Measurements from ENCODE around the gene OR8J1. TPM values are rescaled to one million over a fixed set of nuclear protein-coding genes. Genes with fewer than 3 reads are reported as not detected.

OR8J1 gene
- total RNA-seq = not detected in 2 replicates

DNA sequence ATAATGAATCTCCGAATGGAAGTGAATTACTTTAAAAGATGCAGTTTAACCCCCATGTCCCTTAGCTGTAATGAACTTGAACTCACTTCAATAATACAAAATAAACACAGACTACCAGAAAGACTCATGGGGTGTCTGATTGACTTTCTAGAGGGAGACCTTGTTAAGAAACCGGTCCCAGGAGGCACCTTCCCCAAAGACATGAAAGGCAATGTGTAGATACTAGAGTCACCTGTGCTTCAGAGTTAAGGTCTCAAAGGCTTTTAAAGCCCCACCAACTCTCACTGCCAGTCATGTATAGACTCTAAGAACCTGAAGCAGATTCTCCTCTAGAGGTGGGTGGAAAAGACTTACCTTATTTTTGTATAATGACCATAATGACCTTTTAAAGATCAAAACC is at the start of gene OR8J1:
Gene OR8J1 (plus strand): TSS at position 301 of the 400 bp plus-strand sequence. CDS start 5,956 bp downstream, outside the sequence.

DNA sequence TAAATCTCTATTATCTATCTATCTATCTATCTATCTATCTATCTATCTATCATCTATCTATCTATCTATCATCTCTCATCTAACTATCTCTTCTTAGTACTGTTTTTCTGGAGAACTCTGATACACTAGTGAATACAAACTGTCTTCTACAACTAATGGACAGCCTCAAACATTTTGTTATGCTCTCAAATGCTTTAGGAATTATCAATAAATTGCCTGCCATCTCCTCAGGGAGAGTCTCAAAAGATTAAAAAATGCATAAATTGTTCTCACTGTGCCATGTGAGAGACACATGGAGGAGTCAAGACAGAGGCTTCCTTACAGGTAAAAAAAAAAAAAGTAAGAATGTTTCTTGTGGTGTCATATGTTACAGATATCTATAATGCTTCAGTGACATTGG is 39.2 kb upstream of the OR8J1 start, which contains the start of gene OR8K3:
Gene OR8K3 (plus strand): TSS at position 301 of the 400 bp plus-strand sequence. CDS start 3,163 bp downstream, outside the sequence.

GRCh38 chr11:56345739-56346138 is 8.4 kb upstream of the OR8J1 start, which contains the start of gene OR8K1:
Gene OR8K1, plus strand, starts transcription at chr11:56346039. Its CDS starts 0 bp downstream, at chr11:56346039.

GRCh38 chr11:56375324-56375723 is 21.2 kb downstream of the OR8J1 start, which contains the start of gene OR8U1:
Gene OR8U1, plus strand, starts transcription at chr11:56375624. Its CDS starts 0 bp downstream, at chr11:56375624.

Other genes with a start within 250 kb of the OR8J1 start
- not detected in 2 replicates for gene OR8H3, start 231.9 kb upstream of the OR8J1 start, total RNA-seq
- not detected in 2 replicates for gene OR8J3, start 214.1 kb upstream of the OR8J1 start, total RNA-seq
- gene OR8K5, start 194.0 kb upstream of the OR8J1 start, total RNA-seq = not detected in 2 replicates
- gene OR5J2, start 177.7 kb upstream of the OR8J1 start, total RNA-seq = not detected in 2 replicates
- not detected in 2 replicates for gene OR5T2, start 120.0 kb upstream of the OR8J1 start, total RNA-seq
- gene OR5T3, start 102.0 kb upstream of the OR8J1 start, total RNA-seq = not detected in 2 replicates
- not detected in 2 replicates for gene OR5T1, start 80.1 kb upstream of the OR8J1 start, total RNA-seq
- gene OR8H1, start 62.0 kb upstream of the OR8J1 start, total RNA-seq = not detected in 2 replicates
- not detected in 2 replicates for gene OR8K3, start 39.1 kb upstream of the OR8J1 start, total RNA-seq
- gene OR8K1, start 8.3 kb upstream of the OR8J1 start, total RNA-seq = not detected in 2 replicates
- gene OR8U1, start 21.3 kb downstream of the OR8J1 start, total RNA-seq = not detected in 2 replicates
- not detected in 2 replicates for gene OR5AL1, start 58.4 kb downstream of the OR8J1 start, total RNA-seq
- gene OR5M3, start 119.1 kb downstream of the OR8J1 start, total RNA-seq = not detected in 2 replicates
- not detected in 2 replicates for gene OR5M8, start 137.1 kb downstream of the OR8J1 start, total RNA-seq
- not detected in 2 replicates for gene OR5M11, start 189.0 kb downstream of the OR8J1 start, total RNA-seq
- gene OR5M10, start 223.4 kb downstream of the OR8J1 start, total RNA-seq = not detected in 2 replicates